Thoracic aorta (tissue), 2 donors: ENCODE measurements around the gene FKBP14. TPM values are rescaled to one million over a fixed set of nuclear protein-coding genes. Genes with fewer than 3 reads are reported as not detected.

ENCODE experiments used
- ATAC-seq: fragments of 150-250 bp; one replicate; pipeline ENCODE4 v1.8.0; 2017; ENCODE audit warnings: low read depth; ENCODE audit not compliant: insufficient number of reproducible peaks, low FRiP score
- DNase-seq: peaks from one replicate; pipeline ENCODE4 v3.0.0-alpha.2; 2020; ENCODE audit warnings: low spot score
- H3K27ac ChIP-seq, 2 donors: fragments of 200-600 bp; sonication (generic); 1 replicate in 1 of 2; 2 replicates in 1 of 2; pipeline ENCODE4 v1.5.1; 2016; ENCODE audit warnings: mild to moderate bottlenecking in 2 of 2, moderate library complexity in 2 of 2
- H3K27me3 ChIP-seq: fragments of 200-600 bp; sonication (generic); replicated peaks from 2 replicates; pipeline ENCODE4 v1.6.0; 2016; ENCODE audit warnings: mild to moderate bottlenecking; ENCODE audit not compliant: insufficient read depth
- H3K36me3 ChIP-seq: fragments of 200-600 bp; sonication (generic); one replicate; pipeline ENCODE4 v1.5.1; 2016
- H3K4me1 ChIP-seq, 2 donors: fragments of 200-600 bp; sonication (generic); 1 replicate in 1 of 2; 2 replicates in 1 of 2; pipeline versions ENCODE4 v1.5.1 to v1.6.0; 2016; ENCODE audit warnings: low read depth in 2 of 2, mild to moderate bottlenecking in 1 of 2; ENCODE audit not compliant: control insufficient read depth in 1 of 2
- H3K4me3 ChIP-seq: fragments of 200-600 bp; sonication (generic); 2 replicates; pipeline ENCODE4 v1.5.1; 2016; ENCODE audit warnings: mild to moderate bottlenecking
- H3K9me3 ChIP-seq: fragments of 200-600 bp; sonication (generic); 2 replicates; pipeline ENCODE4 v1.5.1; 2016
- total RNA-seq, 2 donors: library from RNA; depleted of rRNA; stranded (reverse); fragments of >200 nt; gene quantifications; one replicate each; pipeline versions ENCODE4 v1.1.0 to v1.2.3, GENCODE V29; 2016
- TF ChIP-seq, protein P1 (sequence below): fragments of 200-600 bp; sonication (generic); IDR thresholded peaks from one replicate; pipeline ENCODE4 v1.5.1; 2019; ENCODE audit warnings: antibody characterized with exemption

FKBP14 gene
- total RNA-seq, 2 donors from 2014 or later: 12.6 to 15.2 TPM

DNA sequence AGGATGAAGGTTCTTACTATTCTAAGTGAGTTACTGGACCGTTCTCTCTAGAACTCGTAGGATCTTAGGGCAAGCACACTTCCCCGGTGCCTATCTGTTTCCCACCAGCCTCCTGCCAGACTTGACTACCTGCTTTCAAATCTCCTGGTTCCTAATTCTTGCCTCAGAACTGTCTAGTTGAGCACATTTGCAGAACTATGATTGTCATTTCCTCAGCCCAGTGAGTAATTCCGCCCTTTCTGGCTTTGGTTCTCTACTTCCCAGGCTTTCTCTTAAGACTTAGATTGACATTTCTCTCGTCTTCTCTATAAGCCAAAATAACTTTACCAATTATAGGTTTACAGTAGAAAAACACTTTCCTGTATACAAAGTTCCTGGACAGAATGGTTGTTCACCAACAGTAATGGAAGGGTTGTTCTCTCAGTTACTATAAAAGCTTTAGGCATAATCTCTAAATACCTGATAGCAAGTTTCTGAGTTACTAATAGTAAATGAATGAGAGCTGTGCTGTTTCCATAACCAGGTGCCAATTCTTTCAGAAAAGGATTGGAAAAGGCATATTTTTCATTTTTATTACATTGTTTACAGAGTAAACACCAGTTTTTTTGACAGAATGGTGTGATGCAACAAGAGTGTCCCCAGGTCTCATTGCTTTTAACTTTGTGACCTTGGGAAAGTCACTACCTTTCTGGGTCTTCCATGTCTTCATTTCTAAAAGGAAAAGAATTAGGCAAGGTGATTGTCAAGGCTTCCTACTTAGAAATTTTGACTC lies 42.8 kb upstream of the FKBP14 start:
- TF ChIP-seq, protein P1, sequence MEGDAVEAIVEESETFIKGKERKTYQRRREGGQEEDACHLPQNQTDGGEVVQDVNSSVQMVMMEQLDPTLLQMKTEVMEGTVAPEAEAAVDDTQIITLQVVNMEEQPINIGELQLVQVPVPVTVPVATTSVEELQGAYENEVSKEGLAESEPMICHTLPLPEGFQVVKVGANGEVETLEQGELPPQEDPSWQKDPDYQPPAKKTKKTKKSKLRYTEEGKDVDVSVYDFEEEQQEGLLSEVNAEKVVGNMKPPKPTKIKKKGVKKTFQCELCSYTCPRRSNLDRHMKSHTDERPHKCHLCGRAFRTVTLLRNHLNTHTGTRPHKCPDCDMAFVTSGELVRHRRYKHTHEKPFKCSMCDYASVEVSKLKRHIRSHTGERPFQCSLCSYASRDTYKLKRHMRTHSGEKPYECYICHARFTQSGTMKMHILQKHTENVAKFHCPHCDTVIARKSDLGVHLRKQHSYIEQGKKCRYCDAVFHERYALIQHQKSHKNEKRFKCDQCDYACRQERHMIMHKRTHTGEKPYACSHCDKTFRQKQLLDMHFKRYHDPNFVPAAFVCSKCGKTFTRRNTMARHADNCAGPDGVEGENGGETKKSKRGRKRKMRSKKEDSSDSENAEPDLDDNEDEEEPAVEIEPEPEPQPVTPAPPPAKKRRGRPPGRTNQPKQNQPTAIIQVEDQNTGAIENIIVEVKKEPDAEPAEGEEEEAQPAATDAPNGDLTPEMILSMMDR: no peak
- H3K27ac ChIP-seq: peak overlapping the region; percentile 9 to 14
- DNase-seq (no peak), ATAC-seq (no peak)
- peaks cover 7% of the 10 kb centered on the region for H3K36me3 ChIP-seq
- H3K27me3 ChIP-seq: no peaks in the 10 kb centered on the region
- H3K9me3 ChIP-seq: no peaks in the 10 kb centered on the region
- H3K4me3 ChIP-seq: no peak overlapping the region
- H3K4me1 ChIP-seq: peaks cover 5 to 23% of the 10 kb centered on the region in 2 donors

DNA sequence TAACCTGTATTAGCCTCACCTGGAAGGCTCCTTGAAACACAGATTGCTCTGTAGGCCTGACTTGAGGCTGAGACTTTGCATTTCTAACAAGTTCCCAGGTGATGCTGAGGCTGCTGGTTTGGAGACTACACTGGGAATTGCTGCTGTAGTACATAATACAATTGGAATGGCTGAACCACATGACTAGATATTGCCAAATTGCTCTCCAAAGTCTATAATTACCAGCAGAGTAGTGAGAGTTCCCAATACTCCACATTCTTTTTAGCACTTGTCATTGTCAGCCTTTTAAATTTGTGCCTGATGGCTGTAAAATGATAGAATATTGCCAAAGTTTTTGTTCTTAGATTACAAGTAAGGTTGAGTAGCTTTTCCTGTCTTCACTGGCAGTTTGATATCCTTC lies 41.6 kb upstream of the FKBP14 start:
- TF ChIP-seq, protein P1: no peak
- no peaks in the 10 kb centered on the region for H3K9me3 ChIP-seq
- ATAC-seq (peak; percentile 98), DNase-seq (no peak)
- H3K36me3 ChIP-seq: peaks cover 10% of the 10 kb centered on the region
- peak overlapping the region; percentile 36 to 51 for H3K27ac ChIP-seq
- H3K4me1 ChIP-seq: peaks cover 5 to 23% of the 10 kb centered on the region in 2 donors
- no peaks in the 10 kb centered on the region for H3K27me3 ChIP-seq
- H3K4me3 ChIP-seq: no peak overlapping the region

- DNase-seq (no peak), ATAC-seq (no peak)
- TF ChIP-seq, protein P1: no peak
- Histone ChIP-seq H3K9me3 (no peaks in the 10 kb centered on the region), H3K36me3 (peaks cover 7% of the 10 kb centered on the region), H3K27me3 (no peaks in the 10 kb centered on the region), H3K4me3 (no peak overlapping the region), H3K4me1 (peaks cover 5 to 30% of the 10 kb centered on the region in 2 donors), H3K27ac (no peak overlapping the region)
Observed at GRCh38 chr7:30066687-30067086, 40.2 kb upstream of the FKBP14 start.

DNA sequence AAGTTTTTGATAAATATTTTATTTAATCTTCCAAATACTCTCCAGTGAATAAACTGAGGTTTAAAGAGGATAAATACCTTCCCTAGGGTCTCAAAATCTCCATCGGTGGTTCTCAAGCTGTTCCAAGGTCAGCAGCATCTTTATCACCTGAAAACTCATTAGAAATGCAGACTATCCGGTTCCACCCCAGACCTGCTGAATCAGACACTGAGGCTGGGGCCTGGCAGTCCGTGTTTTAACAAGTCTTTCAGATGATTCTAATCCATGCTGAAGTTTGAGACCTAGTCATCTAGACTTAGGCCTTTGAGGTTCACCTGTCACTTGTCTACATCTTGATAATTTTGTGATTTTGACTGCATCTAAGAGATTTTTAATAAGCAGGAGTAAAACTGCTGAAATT lies 39.2 kb upstream of the FKBP14 start:
- Histone ChIP-seq H3K4me3 (no peak overlapping the region), H3K27ac (no peak overlapping the region), H3K9me3 (no peaks in the 10 kb centered on the region), H3K27me3 (no peaks in the 10 kb centered on the region), H3K4me1 (peaks cover 5 to 30% of the 10 kb centered on the region in 2 donors), H3K36me3 (peaks cover 2% of the 10 kb centered on the region)
- DNase-seq (no peak), ATAC-seq (no peak)
- TF ChIP-seq, protein P1: no peak

DNA sequence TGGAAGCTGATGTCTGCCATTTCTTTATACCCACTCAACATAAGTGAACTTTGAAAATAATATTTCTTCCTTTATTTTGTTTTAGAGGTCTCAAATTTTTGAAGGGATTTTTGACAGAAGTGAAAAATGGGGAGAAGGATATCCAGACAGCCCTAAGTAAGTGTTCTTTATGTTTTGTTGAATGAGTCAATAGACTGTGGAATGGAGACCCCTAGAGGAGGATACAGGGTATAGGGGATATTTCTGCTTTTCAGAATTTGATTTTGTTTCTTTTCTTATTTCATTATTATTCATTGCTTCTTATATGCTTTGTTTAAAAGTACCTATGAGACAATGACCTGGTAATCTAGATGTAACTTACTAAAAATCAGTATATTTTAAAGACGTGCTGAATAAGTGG lies 36.1 kb upstream of the FKBP14 start:
- Histone ChIP-seq H3K36me3 (peaks cover 2% of the 10 kb centered on the region), H3K4me1 (peaks cover 0 to 9% of the 10 kb centered on the region in 2 donors), H3K27ac (no peak overlapping the region), H3K9me3 (no peaks in the 10 kb centered on the region), H3K4me3 (no peak overlapping the region), H3K27me3 (no peaks in the 10 kb centered on the region)
- no peak for DNase-seq
- TF ChIP-seq, protein P1: peak; percentile 51
- ATAC-seq: no peak
